Natural killer cell (primary cell): ENCODE measurements around the gene RCBTB2. TPM values are rescaled to one million over a fixed set of nuclear protein-coding genes. Genes with fewer than 3 reads are reported as not detected.

Experiments used
- ATAC-seq, 3 donors: fragments of 150-1000 bp in 2 of 3; fragments of 200-7000 bp in 1 of 3; cut with Tn5 transposase; 1 replicate in 1 of 3; 2 replicates in 2 of 3; pipeline ENCODE4 v1.10.0; 2021; ENCODE audit warnings: mild to moderate bottlenecking in 2 of 3, moderate library complexity in 2 of 3
- DNase-seq, 2 donors: peaks; one replicate each; pipeline versions ENCODE4 v3.0.0 to v3.0.0-alpha.2; 2013 to 2021; ENCODE audit warnings: mixed read lengths in 1 of 2
- H3K27ac ChIP-seq: one replicate; pipeline ENCODE4 v1.5.1; 2013; ENCODE audit warnings: mild to moderate bottlenecking, low read length
- H3K27me3 ChIP-seq: one replicate; pipeline ENCODE4 v1.6.1; 2013; ENCODE audit warnings: low read length; ENCODE audit not compliant: control insufficient read depth, insufficient read depth
- H3K36me3 ChIP-seq: one replicate; pipeline ENCODE4 v1.6.1; 2013; ENCODE audit warnings: low read length; ENCODE audit not compliant: control insufficient read depth, insufficient read depth
- H3K4me1 ChIP-seq: one replicate; pipeline ENCODE4 v1.6.1; 2013; ENCODE audit warnings: low read length; ENCODE audit not compliant: control insufficient read depth, insufficient read depth
- H3K4me3 ChIP-seq: one replicate; pipeline ENCODE4 v1.5.1; 2013; ENCODE audit warnings: low read length
- H3K9me3 ChIP-seq: one replicate; pipeline ENCODE4 v1.6.1; 2013; ENCODE audit warnings: low read length; ENCODE audit not compliant: control insufficient read depth, insufficient read depth
- H3K27ac Mint-ChIP-seq, 2 donors: one replicate each; pipeline ENCODE4 v1.8.0; 2022; ENCODE audit warnings: mild to moderate bottlenecking in 2 of 2, mixed read lengths in 2 of 2, moderate library complexity in 1 of 2
- H3K27me3 Mint-ChIP-seq, 2 donors: one replicate each; pipeline ENCODE4 v1.8.0; 2022; ENCODE audit warnings: low read depth in 2 of 2, mixed read lengths in 2 of 2
- H3K36me3 Mint-ChIP-seq: one replicate; pipeline ENCODE4 v1.8.0; 2022; ENCODE audit warnings: mixed read lengths
- H3K4me1 Mint-ChIP-seq, 2 donors: one replicate each; pipeline ENCODE4 v1.8.0; 2022; ENCODE audit warnings: mixed read lengths in 2 of 2
- H3K4me3 Mint-ChIP-seq: one replicate; pipeline ENCODE4 v1.8.0; 2022; ENCODE audit warnings: mild to moderate bottlenecking, moderate library complexity, mixed read lengths
- H3K9me3 Mint-ChIP-seq, 2 donors: one replicate each; pipeline ENCODE4 v1.8.0; 2022; ENCODE audit warnings: mixed read lengths in 2 of 2
- CTCF ChIP-seq: fragments of 200-600 bp; IDR thresholded peaks from one replicate; pipeline ENCODE4 v1.8.0; 2022; ENCODE audit warnings: antibody characterized with exemption
- WGBS: methylation state at CpG from one replicate; pipeline ENCODE4 v1.1.7; 2013; ENCODE audit warnings: missing lambda C conversion rate; ENCODE audit not compliant: insufficient coverage; 5-methylcytosine and 5-hydroxymethylcytosine counted together
- intact Hi-C: fragments of 100-400 bp; cut with micrococcal nuclease; formaldehyde crosslinking; loops from one replicate; pipeline ENCODE4 v1.14.2; 2022
- total RNA-seq, 4 donors: library from RNA; stranded (reverse); fragments of 120-200 nt in 1 of 4; gene quantifications; one replicate each; pipeline versions ENCODE4 v1.2.3 to v1.2.4, GENCODE V29; 2013 to 2022

RCBTB2 gene
- total RNA-seq, 3 donors from 2014 or later (not counting 1 experiment from before 2014, with no cell fraction given), result 21.9 to 27.1 (median 24.2) TPM

GRCh38 chr13:48501705-48502104 lies 31.2 kb downstream of the RCBTB2 start:
- Histone ChIP-seq H3K27me3 (no peaks in the 10 kb centered on the region), H3K9me3 (no peaks in the 10 kb centered on the region), H3K36me3 (no peaks in the 10 kb centered on the region), H3K4me1 (peaks cover 61% of the 10 kb centered on the region), H3K4me3 (no peak overlapping the region), H3K27ac (peak overlapping the region; percentile 34)
- Mint-ChIP-seq H3K27me3 (no peaks in the 10 kb centered on the region), H3K36me3 (no peaks in the 10 kb centered on the region), H3K9me3 (no peaks in the 10 kb centered on the region), H3K4me1 (peaks cover 79 to 87% of the 10 kb centered on the region in 2 donors), H3K4me3 (peak overlapping the region; percentile 53), H3K27ac (peak overlapping the region; percentile 83 to 89)
- TF ChIP-seq CTCF, result no peak
- no peak for ATAC-seq
- WGBS, result 94% methylated on average over 2 of the region's 2 CpGs
- DNase-seq, result no peak
- intact Hi-C loops, result loop anchor here (10.0 kb wide), 1 partner anchor 167 kb away; no protein-coding TSS in a partner anchor

GRCh38 chr13:48500652-48501197 lies 32.2 kb downstream of the RCBTB2 start:
- intact Hi-C loops, result loop anchor here (10.0 kb wide), 1 partner anchor 166 kb away; no protein-coding TSS in a partner anchor
- Histone ChIP-seq H3K27me3 (no peaks in the 10 kb centered on the region), H3K27ac (peak overlapping the region; percentile 34), H3K4me3 (no peak overlapping the region), H3K4me1 (peaks cover 60% of the 10 kb centered on the region), H3K9me3 (no peaks in the 10 kb centered on the region), H3K36me3 (no peaks in the 10 kb centered on the region)
- no peak for TF ChIP-seq CTCF
- H3K9me3 Mint-ChIP-seq, result no peaks in the 10 kb centered on the region
- 60% methylated on average over 1 of the region's 4 CpGs for WGBS
- DNase-seq (peak in 1 of 2 donors; percentile 17), ATAC-seq (peak; percentile 28 to 66 (median 56))
- peak overlapping the region; percentile 83 to 89 for H3K27ac Mint-ChIP-seq
- H3K4me3 Mint-ChIP-seq, result peak overlapping the region; percentile 47
- peaks cover 79 to 87% of the 10 kb centered on the region in 2 donors for H3K4me1 Mint-ChIP-seq
- no peaks in the 10 kb centered on the region for H3K27me3 Mint-ChIP-seq
- H3K36me3 Mint-ChIP-seq, result no peaks in the 10 kb centered on the region

- intact Hi-C loops, result loop anchor here (10.0 kb wide), 1 partner anchor 263 kb away; the partner anchor contains the start of gene ITM2B
- DNase-seq, result no peak
- Histone ChIP-seq H3K27me3 (no peaks in the 10 kb centered on the region), H3K9me3 (no peaks in the 10 kb centered on the region), H3K27ac (no peak overlapping the region), H3K4me3 (no peak overlapping the region), H3K4me1 (peaks cover 55% of the 10 kb centered on the region), H3K36me3 (no peaks in the 10 kb centered on the region)
- no peak overlapping the region for H3K27ac Mint-ChIP-seq
- TF ChIP-seq CTCF, result no peak
- peaks cover 55 to 60% of the 10 kb centered on the region in 2 donors for H3K4me1 Mint-ChIP-seq
- ATAC-seq, result no peak
- peak overlapping the region; percentile 80 for H3K4me3 Mint-ChIP-seq
- no peaks in the 10 kb centered on the region for H3K36me3 Mint-ChIP-seq
- 97% methylated on average over 2 of the region's 2 CpGs for WGBS
- H3K27me3 Mint-ChIP-seq, result no peaks in the 10 kb centered on the region
- no peaks in the 10 kb centered on the region for H3K9me3 Mint-ChIP-seq
These were observed 35.2 kb downstream of the RCBTB2 start for GRCh38 chr13:48497669-48498068.
